Subcutaneous adipose tissue (tissue), 4 donors: ENCODE measurements around the gene PEX16. TPM values are rescaled to one million over a fixed set of nuclear protein-coding genes. Genes with fewer than 3 reads are reported as not detected.

ENCODE experiments used
- CTCF ChIP-seq: fragments of 450-650 bp; IDR thresholded peaks from one replicate; pipeline ENCODE4 v1.5.1; 2016; ENCODE audit warnings: low read depth, mild to moderate bottlenecking, control low read depth, antibody characterized with exemption, moderate library complexity
- total RNA-seq, 4 donors: library from RNA; depleted of rRNA; stranded (reverse); fragments of >200 nt; gene quantifications; one replicate each; pipeline ENCODE4 v1.1.0, GENCODE V29; 2016

Gene PEX16
- total RNA-seq, 4 donors from 2014 or later = 17.3 to 40.5 (median 26.7) TPM

GRCh38 chr11:45915446-45915845, 2.2 kb downstream of the PEX16 start:
- TF ChIP-seq CTCF = no peak

- TF ChIP-seq CTCF = no peak
These were observed 3.6 kb downstream of the PEX16 start for GRCh38 chr11:45913942-45914635.

- TF ChIP-seq CTCF = no peak
These were observed 4.2 kb downstream of the PEX16 start for GRCh38 chr11:45913514-45913913.

- TF ChIP-seq CTCF = no peak
These were observed 7.1 kb downstream of the PEX16 start for GRCh38 chr11:45910623-45911022.

- no peak for TF ChIP-seq CTCF
These were observed 7.8 kb downstream of the PEX16 start for GRCh38 chr11:45909594-45910475.

- TF ChIP-seq CTCF = no peak
These were observed 9.7 kb downstream of the PEX16 start for GRCh38 chr11:45907911-45908370.

GRCh38 chr11:45906965-45907611, 10.6 kb downstream of the PEX16 start, which contains the start of gene FREY1:
TSS of gene FREY1 (minus strand) at chr11:45907271. CDS start at chr11:45907245, 26 bp downstream.
- no peak for TF ChIP-seq CTCF
